ENCODE data around the gene VWC2L. TPM values are rescaled to one million over a fixed set of nuclear protein-coding genes. Genes with fewer than 3 reads are reported as not detected.

VWC2L gene
- total RNA-seq, 1 experiment from 2014 or later = not detected

GRCh38 chr2:214469728-214470127, 58.9 kb downstream of the VWC2L start:
- Histone ChIP-seq H3K27me3 (replicated peaks; ENCODE audit: control insufficient read depth, insufficient read depth, low read length) (no peaks in the 10 kb centered on the region), H3K4me3 (ENCODE audit: low read depth, low read length) (no peak overlapping the region), H3K36me3 (ENCODE audit: control insufficient read depth, insufficient read depth, low read length) (no peaks in the 10 kb centered on the region), H3K9me3 (no peaks in the 10 kb centered on the region), H3K4me1 (peaks cover 7% of the 10 kb centered on the region)
- Mint-ChIP-seq H3K4me3 (ENCODE audit: unreplicated experiment) (no peak overlapping the region), H3K9me3 (ENCODE audit: unreplicated experiment) (no peaks in the 10 kb centered on the region), H3K4me1 (ENCODE audit: low read depth, unreplicated experiment) (peaks cover 9% of the 10 kb centered on the region), H3K36me3 (ENCODE audit: insufficient read depth, unreplicated experiment) (no peaks in the 10 kb centered on the region), H3K27ac (ENCODE audit: unreplicated experiment) (no peak overlapping the region), H3K27me3 (ENCODE audit: insufficient read depth, unreplicated experiment) (no peaks in the 10 kb centered on the region)
- ChIA-PET CTCF (no interaction called here), POLR2A (no interaction called here)
- no TSS peak for BruUV-seq (replicated peaks)
- intact Hi-C loops (cut with micrococcal nuclease; ENCODE audit: unreplicated experiment) = no loop called here
- DNase-seq = no peak
- TF ChIP-seq, protein P1, sequence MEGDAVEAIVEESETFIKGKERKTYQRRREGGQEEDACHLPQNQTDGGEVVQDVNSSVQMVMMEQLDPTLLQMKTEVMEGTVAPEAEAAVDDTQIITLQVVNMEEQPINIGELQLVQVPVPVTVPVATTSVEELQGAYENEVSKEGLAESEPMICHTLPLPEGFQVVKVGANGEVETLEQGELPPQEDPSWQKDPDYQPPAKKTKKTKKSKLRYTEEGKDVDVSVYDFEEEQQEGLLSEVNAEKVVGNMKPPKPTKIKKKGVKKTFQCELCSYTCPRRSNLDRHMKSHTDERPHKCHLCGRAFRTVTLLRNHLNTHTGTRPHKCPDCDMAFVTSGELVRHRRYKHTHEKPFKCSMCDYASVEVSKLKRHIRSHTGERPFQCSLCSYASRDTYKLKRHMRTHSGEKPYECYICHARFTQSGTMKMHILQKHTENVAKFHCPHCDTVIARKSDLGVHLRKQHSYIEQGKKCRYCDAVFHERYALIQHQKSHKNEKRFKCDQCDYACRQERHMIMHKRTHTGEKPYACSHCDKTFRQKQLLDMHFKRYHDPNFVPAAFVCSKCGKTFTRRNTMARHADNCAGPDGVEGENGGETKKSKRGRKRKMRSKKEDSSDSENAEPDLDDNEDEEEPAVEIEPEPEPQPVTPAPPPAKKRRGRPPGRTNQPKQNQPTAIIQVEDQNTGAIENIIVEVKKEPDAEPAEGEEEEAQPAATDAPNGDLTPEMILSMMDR (IDR thresholded peaks at IDR 0.05; ENCODE audit: insufficient read depth in 1 of 2, low read depth in 1 of 2, low read length in 1 of 2, severe bottlenecking in 1 of 2, unreplicated experiment in 1 of 2) = no peak

DNA sequence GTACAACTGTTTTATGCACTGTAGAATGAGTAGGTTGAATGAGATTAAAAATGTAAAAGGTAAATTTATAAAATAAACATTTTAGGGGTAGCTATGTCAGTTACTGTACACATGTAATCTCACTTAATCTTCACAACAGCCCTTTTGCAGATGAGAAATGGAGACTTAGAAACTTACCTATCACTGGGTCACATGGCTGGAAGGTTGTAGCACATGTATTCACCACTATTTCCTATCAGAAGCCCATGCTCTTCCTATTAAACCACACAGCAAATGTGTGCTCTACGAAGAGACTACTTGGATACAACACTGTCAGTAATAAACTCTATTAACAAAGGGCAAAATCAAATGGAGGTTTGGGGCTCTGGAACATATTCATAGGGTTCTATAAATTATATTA, 60.5 kb downstream of the VWC2L start:
- H3K4me3 ChIP-seq (ENCODE audit: low read depth, low read length) = no peak overlapping the region
- BruUV-seq (replicated peaks) = no TSS peak
- intact Hi-C loops (cut with micrococcal nuclease; ENCODE audit: unreplicated experiment) = no loop called here
- no peaks in the 10 kb centered on the region for H3K27me3 Mint-ChIP-seq (ENCODE audit: insufficient read depth, unreplicated experiment)
- H3K9me3 Mint-ChIP-seq (ENCODE audit: unreplicated experiment) = no peaks in the 10 kb centered on the region
- TF ChIP-seq, protein P1 (IDR thresholded peaks at IDR 0.05; ENCODE audit: insufficient read depth in 1 of 2, low read depth in 1 of 2, low read length in 1 of 2, severe bottlenecking in 1 of 2, unreplicated experiment in 1 of 2) = no peak
- ChIA-PET POLR2A (no interaction called here), CTCF (no interaction called here)
- no peaks in the 10 kb centered on the region for H3K4me1 ChIP-seq
- no peaks in the 10 kb centered on the region for H3K27me3 ChIP-seq (replicated peaks; ENCODE audit: control insufficient read depth, insufficient read depth, low read length)
- H3K4me3 Mint-ChIP-seq (ENCODE audit: unreplicated experiment) = no peak overlapping the region
- H3K36me3 Mint-ChIP-seq (ENCODE audit: insufficient read depth, unreplicated experiment) = no peaks in the 10 kb centered on the region
- H3K9me3 ChIP-seq = no peaks in the 10 kb centered on the region
- no peaks in the 10 kb centered on the region for H3K36me3 ChIP-seq (ENCODE audit: control insufficient read depth, insufficient read depth, low read length)
- peaks cover 1% of the 10 kb centered on the region for H3K4me1 Mint-ChIP-seq (ENCODE audit: low read depth, unreplicated experiment)
- H3K27ac Mint-ChIP-seq (ENCODE audit: unreplicated experiment) = no peak overlapping the region
- no peak for DNase-seq

- Mint-ChIP-seq H3K4me1 (ENCODE audit: low read depth, unreplicated experiment) (no peaks in the 10 kb centered on the region), H3K4me3 (ENCODE audit: unreplicated experiment) (no peak overlapping the region), H3K36me3 (ENCODE audit: insufficient read depth, unreplicated experiment) (no peaks in the 10 kb centered on the region), H3K27ac (ENCODE audit: unreplicated experiment) (no peak overlapping the region), H3K27me3 (ENCODE audit: insufficient read depth, unreplicated experiment) (peaks cover 2% of the 10 kb centered on the region), H3K9me3 (ENCODE audit: unreplicated experiment) (no peaks in the 10 kb centered on the region)
- TF ChIP-seq, protein P1 (IDR thresholded peaks at IDR 0.05; ENCODE audit: insufficient read depth in 1 of 2, low read depth in 1 of 2, low read length in 1 of 2, severe bottlenecking in 1 of 2, unreplicated experiment in 1 of 2) = no peak
- no peak overlapping the region for H3K4me3 ChIP-seq (ENCODE audit: low read depth, low read length)
- no peaks in the 10 kb centered on the region for H3K27me3 ChIP-seq (replicated peaks; ENCODE audit: control insufficient read depth, insufficient read depth, low read length)
- DNase-seq = no peak
- no TSS peak for BruUV-seq (replicated peaks)
- POLR2A ChIA-PET = no interaction called here
- H3K4me1 ChIP-seq = no peaks in the 10 kb centered on the region
- CTCF ChIA-PET = no interaction called here
- intact Hi-C loops (cut with micrococcal nuclease; ENCODE audit: unreplicated experiment) = no loop called here
- no peaks in the 10 kb centered on the region for H3K9me3 ChIP-seq
- no peaks in the 10 kb centered on the region for H3K36me3 ChIP-seq (ENCODE audit: control insufficient read depth, insufficient read depth, low read length)
Observed at GRCh38 chr2:214471990-214472389, 61.1 kb downstream of the VWC2L start.
